ENCODE measurements around the gene NCAM2. TPM values are rescaled to one million over a fixed set of nuclear protein-coding genes. Genes with fewer than 3 reads are reported as not detected.

NCAM2 gene
- total and polyA plus RNA-seq, 2 of the 4 experiments (the other 2 are of a cell fraction): 2.7 to 5.0 TPM

DNA sequence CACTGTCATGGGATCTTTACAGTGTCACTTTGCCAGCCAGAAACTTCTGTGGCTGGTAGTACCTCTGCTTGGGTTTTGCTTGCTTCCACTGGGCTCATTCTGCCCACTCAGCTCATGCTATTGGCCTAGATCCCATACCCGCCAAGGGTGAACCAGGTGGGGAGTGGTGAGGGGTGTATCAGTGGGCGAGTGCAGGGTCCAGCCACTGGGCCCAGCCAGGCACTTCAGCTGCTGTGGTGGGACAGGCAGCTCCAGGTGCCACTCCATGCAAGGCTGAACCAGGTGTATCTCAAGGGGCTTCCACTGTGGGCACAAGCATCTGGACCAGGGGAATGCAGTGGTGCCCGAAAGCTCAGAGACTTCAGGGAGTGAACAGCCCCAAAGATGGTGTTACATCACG, 398.2 kb downstream of the NCAM2 start:
- Histone ChIP-seq H4K91ac (ENCODE audit: insufficient read depth, low read depth, low read length) (no peak overlapping the region), H2BK15ac (ENCODE audit: low read depth, low read length) (no peak overlapping the region), H3K14ac (replicated peaks; ENCODE audit: low read depth, low read length) (no peak overlapping the region), H3K9ac (ENCODE audit: low read depth, low read length) (no peak overlapping the region), H2AK5ac (ENCODE audit: low read depth, low read length) (no peak overlapping the region), H2AK9ac (replicated peaks; ENCODE audit: low read depth, low read length, poor library complexity) (no peak overlapping the region), H4K8ac (ENCODE audit: low read depth in 2 of 2, low read length in 2 of 2) (no peak overlapping the region), H3K27me3 (ENCODE audit: control insufficient read depth, insufficient read depth, low read length) (no peaks in the 10 kb centered on the region), H3K36me3 (ENCODE audit: control insufficient read depth, insufficient read depth, low read length) (no peaks in the 10 kb centered on the region), H2BK5ac (ENCODE audit: low read depth, low read length, poor library complexity, severe bottlenecking) (no peak overlapping the region), H3K4me1 (ENCODE audit: control insufficient read depth, insufficient read depth, low read length) (no peaks in the 10 kb centered on the region), H3K79me1 (ENCODE audit: low read depth in 1 of 2, low read length in 2 of 2) (no peaks in the 10 kb centered on the region), H3K9me1 (ENCODE audit: insufficient read depth, low read length) (no peaks in the 10 kb centered on the region), H3K4me3 (ENCODE audit: insufficient read depth, low read depth, low read length) (no peak overlapping the region), H3K27ac (ENCODE audit: insufficient read depth, low read length) (no peak overlapping the region), H4K5ac (ENCODE audit: low read depth, low read length) (no peak overlapping the region), H3K9me3 (ENCODE audit: control insufficient read depth, insufficient read depth, low read length) (peaks cover 3% of the 10 kb centered on the region; the same call in 1 of the 2 replicates), H2BK20ac (ENCODE audit: low read depth, low read length) (no peak overlapping the region), H2AFZ (replicated peaks; ENCODE audit: low read length, poor library complexity) (no peak overlapping the region), H3K4me2 (ENCODE audit: low read depth, low read length) (no peak overlapping the region), H2BK120ac (ENCODE audit: low read depth, low read length) (no peak overlapping the region), H4K20me1 (ENCODE audit: insufficient read depth, low read length) (no peaks in the 10 kb centered on the region), H3K18ac (ENCODE audit: low read depth, low read length) (no peak overlapping the region), H3K56ac (ENCODE audit: extremely low read depth, insufficient read depth, low read length) (no peak overlapping the region), H3K4ac (ENCODE audit: low read depth, low read length) (no peak overlapping the region), H3K23ac (ENCODE audit: low read depth, low read length) (no peak overlapping the region)
- WGBS, 2 experiments (ENCODE audit: extremely low coverage in 2 of 2, insufficient read length in 1 of 2): 20% methylated on average over 1 of the region's 4 CpGs; no CpG with 5 or more reads in 1 of the 2 experiments
- intact Hi-C loops (cut with micrococcal nuclease) (no loop called here), in situ Hi-C loops (cut with MboI; ENCODE audit: low sequenced_read_pairs) (no loop called here), dilution Hi-C loops (cut with HindIII; ENCODE audit: low sequenced_read_pairs, unreplicated experiment) (no loop called here)
- TF ChIP-seq MAZ (IDR thresholded peaks at IDR 0.05; ENCODE audit: borderline replicate concordance, low read depth, low read length): no peak
- ATAC-seq (ENCODE audit: low read depth) (no peak), DNase-seq (no peak)
- ChIA-PET CTCF (no interaction called here), POLR2A (ENCODE audit: unreplicated experiment) (no interaction called here)
- no TSS peak for BruUV-seq (replicated peaks)
